GM13976 (cell line): ENCODE data around the gene CCDC88B.

Experiments
- DNase-seq: peaks from one replicate; pipeline ENCODE4 v3.0.0; 2012; ENCODE audit warnings: low spot score
- in situ Hi-C: fragments of 300-500 bp; cut with MboI; formaldehyde crosslinking; loops from one replicate; pipeline ENCODE4 v1.12.0; 2022; ENCODE audit warnings: low sequenced_read_pairs, mixed read lengths, inconsistent platforms; ENCODE audit not compliant: unreplicated experiment
- TF ChIP-seq, protein P1 (sequence below): IDR thresholded peaks from 2 replicates; pipeline ENCODE4 v1.5.1; 2012; ENCODE audit warnings: borderline replicate concordance, mild to moderate bottlenecking; ENCODE audit not compliant: insufficient read depth; ENCODE audit errors: extremely low read depth, missing control alignments, control extremely low read depth

Gene CCDC88B

DNA sequence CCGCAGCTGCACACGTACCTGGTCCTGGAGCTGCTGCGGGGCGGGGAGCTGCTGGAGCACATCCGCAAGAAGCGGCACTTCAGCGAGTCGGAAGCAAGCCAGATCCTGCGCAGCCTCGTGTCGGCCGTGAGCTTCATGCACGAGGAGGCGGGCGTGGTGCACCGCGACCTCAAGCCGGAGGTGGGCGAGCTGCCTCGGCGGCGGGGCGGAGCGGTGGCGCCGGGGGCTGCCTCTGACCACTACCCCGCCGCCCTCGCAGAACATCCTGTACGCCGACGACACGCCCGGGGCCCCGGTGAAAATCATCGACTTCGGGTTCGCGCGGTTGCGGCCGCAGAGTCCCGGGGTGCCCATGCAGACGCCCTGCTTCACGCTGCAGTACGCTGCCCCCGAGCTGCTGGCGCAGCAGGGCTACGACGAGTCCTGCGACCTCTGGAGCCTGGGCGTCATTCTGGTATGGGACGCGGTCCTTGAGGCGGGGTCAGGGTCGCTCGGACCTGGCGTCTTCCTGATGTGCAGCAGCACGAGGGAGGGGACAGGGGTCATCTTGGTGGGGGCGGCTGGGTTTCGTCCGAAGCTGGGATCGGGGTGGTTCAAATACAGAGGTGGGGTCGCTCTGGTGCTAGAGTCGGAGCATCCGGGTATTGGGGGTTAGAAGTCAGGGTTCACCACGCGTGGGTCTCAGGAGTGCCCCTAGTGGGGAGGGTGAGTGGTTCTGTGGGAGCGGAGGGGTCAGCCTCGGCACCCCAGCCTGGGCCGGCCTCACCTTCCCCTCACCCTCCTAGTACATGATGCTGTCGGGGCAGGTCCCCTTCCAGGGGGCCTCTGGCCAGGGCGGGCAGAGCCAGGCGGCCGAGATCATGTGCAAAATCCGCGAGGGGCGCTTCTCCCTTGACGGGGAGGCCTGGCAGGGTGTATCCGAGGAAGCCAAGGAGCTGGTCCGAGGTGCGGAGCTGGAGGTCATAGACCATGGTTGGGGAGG, 29.7 kb downstream of the CCDC88B start:
- in situ Hi-C loops, result no loop called here
- TF ChIP-seq, protein P1, sequence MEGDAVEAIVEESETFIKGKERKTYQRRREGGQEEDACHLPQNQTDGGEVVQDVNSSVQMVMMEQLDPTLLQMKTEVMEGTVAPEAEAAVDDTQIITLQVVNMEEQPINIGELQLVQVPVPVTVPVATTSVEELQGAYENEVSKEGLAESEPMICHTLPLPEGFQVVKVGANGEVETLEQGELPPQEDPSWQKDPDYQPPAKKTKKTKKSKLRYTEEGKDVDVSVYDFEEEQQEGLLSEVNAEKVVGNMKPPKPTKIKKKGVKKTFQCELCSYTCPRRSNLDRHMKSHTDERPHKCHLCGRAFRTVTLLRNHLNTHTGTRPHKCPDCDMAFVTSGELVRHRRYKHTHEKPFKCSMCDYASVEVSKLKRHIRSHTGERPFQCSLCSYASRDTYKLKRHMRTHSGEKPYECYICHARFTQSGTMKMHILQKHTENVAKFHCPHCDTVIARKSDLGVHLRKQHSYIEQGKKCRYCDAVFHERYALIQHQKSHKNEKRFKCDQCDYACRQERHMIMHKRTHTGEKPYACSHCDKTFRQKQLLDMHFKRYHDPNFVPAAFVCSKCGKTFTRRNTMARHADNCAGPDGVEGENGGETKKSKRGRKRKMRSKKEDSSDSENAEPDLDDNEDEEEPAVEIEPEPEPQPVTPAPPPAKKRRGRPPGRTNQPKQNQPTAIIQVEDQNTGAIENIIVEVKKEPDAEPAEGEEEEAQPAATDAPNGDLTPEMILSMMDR, result no peak
- no peak for DNase-seq

DNA sequence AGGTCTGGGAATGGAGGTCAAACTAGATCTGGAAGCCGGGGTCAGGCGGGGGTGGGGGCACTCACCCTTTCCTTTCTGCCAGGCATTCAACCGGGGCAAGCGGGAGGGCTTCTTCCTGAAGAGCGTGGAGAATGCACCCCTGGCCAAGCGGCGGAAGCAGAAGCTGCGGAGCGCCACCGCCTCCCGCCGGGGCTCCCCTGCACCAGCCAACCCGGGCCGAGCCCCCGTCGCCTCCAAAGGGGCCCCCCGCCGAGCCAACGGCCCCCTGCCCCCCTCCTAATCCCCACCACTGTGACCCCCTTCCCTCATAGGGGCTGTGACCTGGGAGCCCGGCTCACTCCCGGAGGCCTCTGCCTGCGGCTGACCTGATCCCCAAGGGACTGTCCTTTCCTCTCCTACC, 31.2 kb downstream of the CCDC88B start:
- no peak for DNase-seq
- in situ Hi-C loops, result no loop called here
- TF ChIP-seq, protein P1, result no peak

DNA sequence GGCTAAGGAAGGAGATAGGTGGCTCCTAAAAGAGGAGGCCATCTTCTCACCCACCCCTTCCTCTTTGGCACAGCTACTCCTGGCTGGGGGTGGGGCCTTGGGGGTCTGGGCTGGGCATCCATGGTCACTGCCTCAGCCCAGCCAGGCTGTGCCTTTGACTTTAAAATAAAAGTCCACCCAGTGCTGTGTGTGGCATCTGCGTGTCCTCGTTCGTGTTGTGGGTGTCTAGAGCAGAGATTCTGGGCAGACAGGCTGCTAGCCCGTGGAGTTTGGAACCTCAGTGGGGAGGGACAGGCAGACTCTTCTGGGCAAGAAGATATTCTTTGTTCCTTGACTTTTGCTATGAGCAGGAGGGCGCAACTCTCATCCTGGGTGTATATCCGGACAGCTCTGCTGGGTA, 32.0 kb downstream of the CCDC88B start:
- in situ Hi-C loops, result no loop called here
- TF ChIP-seq, protein P1, result no peak
- no peak for DNase-seq

DNA sequence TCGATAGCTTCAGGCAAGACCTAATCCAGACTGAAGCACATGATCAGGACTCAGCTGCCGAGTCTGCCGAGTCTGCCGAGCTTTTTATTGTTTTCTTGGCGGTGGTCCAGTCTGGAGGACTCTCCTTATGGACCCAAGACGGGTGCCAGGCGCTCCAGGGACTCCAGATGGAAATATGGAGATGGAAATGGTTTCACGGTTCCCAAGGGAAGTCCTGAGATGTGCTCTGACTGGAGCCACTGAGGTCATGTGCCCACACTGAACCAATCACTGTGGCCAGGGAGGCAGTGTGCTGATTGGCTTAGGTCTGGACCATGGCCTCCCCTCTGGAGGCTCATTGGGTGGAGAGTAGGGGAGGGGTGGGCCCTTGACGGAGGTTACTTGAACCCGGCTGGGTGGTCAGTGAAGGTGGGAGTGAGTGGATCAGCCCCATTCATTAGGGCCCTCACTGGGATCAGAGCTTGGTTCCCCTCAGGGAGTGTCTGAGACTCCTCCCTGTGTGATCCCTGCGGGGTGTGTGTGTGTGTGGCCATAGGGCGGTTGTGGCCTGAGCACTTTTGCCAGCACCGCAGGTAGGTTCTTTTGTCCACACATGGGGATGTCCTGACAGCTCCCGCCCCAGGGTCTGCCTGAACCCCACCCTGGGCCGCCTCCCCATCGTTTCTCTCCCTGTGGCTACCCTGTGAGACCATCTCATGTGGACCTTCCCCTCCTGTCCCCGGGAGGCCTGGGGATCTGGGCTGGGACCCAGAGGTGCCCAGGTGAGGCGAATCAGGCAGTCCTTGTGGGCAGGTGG, 33.0 kb downstream of the CCDC88B start:
- TF ChIP-seq, protein P1, result no peak
- no peak for DNase-seq
- in situ Hi-C loops, result no loop called here

DNA sequence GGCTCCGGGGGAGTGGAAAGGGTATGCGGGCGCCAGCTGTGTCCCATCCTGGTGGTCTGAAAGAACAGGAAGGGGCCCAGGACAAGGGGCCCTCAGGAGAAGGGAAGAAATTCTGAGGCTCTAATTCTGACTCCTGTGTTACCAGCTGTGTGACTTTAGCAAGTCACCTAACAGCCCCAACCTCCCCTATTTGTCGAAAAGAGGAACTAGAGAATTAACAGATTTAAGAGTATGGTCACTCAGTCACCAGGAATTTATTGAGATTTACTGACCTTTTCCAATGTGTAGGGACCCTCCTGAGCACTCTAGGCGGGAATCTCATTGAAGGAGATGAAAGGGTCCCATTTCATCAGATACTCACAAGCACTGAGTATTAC, 33.6 kb downstream of the CCDC88B start:
- DNase-seq, result peak; percentile 64
- in situ Hi-C loops, result no loop called here
- TF ChIP-seq, protein P1, result no peak

DNA sequence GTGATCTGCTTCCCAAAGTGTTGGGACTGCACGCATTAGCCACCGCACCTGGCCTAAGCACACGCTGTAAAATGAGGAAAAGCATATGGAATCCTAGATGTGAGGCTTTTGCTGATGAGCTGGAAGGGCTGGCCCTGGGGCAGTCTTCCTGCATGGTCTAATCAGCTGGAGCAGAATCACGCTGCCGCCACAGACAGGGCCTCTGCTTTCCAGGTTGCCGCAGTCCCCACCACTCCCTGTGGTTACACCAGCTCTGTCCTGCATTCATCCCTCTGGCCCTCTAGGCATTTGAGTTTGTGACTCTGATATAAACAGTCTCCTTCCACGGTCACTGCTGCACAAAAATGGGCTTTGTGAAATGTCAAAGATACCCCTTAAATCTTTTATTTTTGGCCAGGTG, 36.1 kb downstream of the CCDC88B start:
- TF ChIP-seq, protein P1, result no peak
- in situ Hi-C loops, result no loop called here
- no peak for DNase-seq
